ENCODE results near the gene PCGF3. TPM values are rescaled to one million over a fixed set of nuclear protein-coding genes. Genes with fewer than 3 reads are reported as not detected.

The PCGF3 gene
- total and polyA plus RNA-seq, 10 of the 15 experiments (the other 5 are each of a cell fraction or from before 2014, with no cell fraction given): 2.2 to 43.8 (median 15.9) TPM

GRCh38 chr4:788636-789297, 83.1 kb downstream of the PCGF3 start:
- in situ Hi-C loops (cut with MboI) (no loop called here), intact Hi-C loops (cut with micrococcal nuclease; ENCODE audit: unreplicated experiment) (no loop called here)
- no peaks in the 10 kb centered on the region for H3K9me3 ChIP-seq (replicated peaks; ENCODE audit: control insufficient read depth, insufficient read depth, low read length)
- 57% methylated on average over 18 of the region's 18 CpGs for WGBS (ENCODE audit: insufficient coverage, insufficient replicate concordance, low lambda C conversion rate, missing lambda C conversion rate)
- ATAC-seq (no peak), DNase-seq (ENCODE audit: low read depth, low spot score) (no peak), FAIRE-seq (no peak)
- SMC1A ChIA-PET (ENCODE audit: uncharacterized antibody, unreplicated experiment): no interaction called here
- CTCF ChIA-PET: no interaction called here
- H3K36me3 ChIP-seq (ENCODE audit: control insufficient read depth in 2 of 2, insufficient read depth in 2 of 2, low read length in 1 of 2): no peaks in the 10 kb centered on the region
- TF ChIP-seq ETV6 (conservative IDR thresholded peaks at IDR 0.05 in 1 of 2, IDR thresholded peaks at IDR 0.05 in 1 of 2; ENCODE audit: borderline replicate concordance in 1 of 2, low read depth in 1 of 2) (no peak), TCF7 (IDR thresholded peaks at IDR 0.05; ENCODE audit: borderline replicate concordance) (no peak), WRNIP1 (IDR thresholded peaks at IDR 0.05; ENCODE audit: borderline replicate concordance, low read depth, low read length) (no peak), HDAC2 (IDR thresholded peaks at IDR 0.05) (no peak), POLR2AphosphoS5 (IDR thresholded peaks at IDR 0.05; ENCODE audit: low read length) (no peak), ATF2 (IDR thresholded peaks at IDR 0.05; ENCODE audit: low read length) (no peak), SREBF2 (IDR thresholded peaks at IDR 0.05; ENCODE audit: low read length) (no peak), SREBF1 (IDR thresholded peaks at IDR 0.05; ENCODE audit: low read length) (no peak), ATF7 (IDR thresholded peaks at IDR 0.05; ENCODE audit: low read depth) (no peak), YBX1 (IDR thresholded peaks at IDR 0.05) (no peak), ZNF274 (IDR thresholded peaks at IDR 0.05; ENCODE audit: insufficient read depth, insufficient read length) (no peak), CHD1 (IDR thresholded peaks at IDR 0.05; ENCODE audit: low read depth, low read length) (no peak), ZNF24 (IDR thresholded peaks at IDR 0.05) (no peak), NR2C2 (IDR thresholded peaks at IDR 0.05; ENCODE audit: borderline replicate concordance, control insufficient read depth, insufficient read length, low read depth) (no peak)
- no peak overlapping the region for H3K9ac ChIP-seq (ENCODE audit: control insufficient read depth, insufficient read depth, low read length)
- H3K79me2 ChIP-seq (ENCODE audit: control insufficient read depth, insufficient read depth, low read length): no peaks in the 10 kb centered on the region
- RAD21 ChIA-PET (ENCODE audit: unreplicated experiment): no interaction called here
- H3K27ac ChIP-seq (ENCODE audit: control insufficient read depth, insufficient read depth): no peak overlapping the region
- no peak overlapping the region for H2AFZ ChIP-seq (ENCODE audit: control insufficient read depth, low read depth, low read length)
- no peaks in the 10 kb centered on the region for H4K20me1 ChIP-seq (ENCODE audit: control insufficient read depth, insufficient read depth)
- H3K4me1 ChIP-seq (ENCODE audit: control insufficient read depth, insufficient read depth, low read length): peaks cover 23% of the 10 kb centered on the region
- BruUV-seq (replicated peaks): no TSS peak
- no peak overlapping the region for H3K4me3 ChIP-seq
- POLR2A ChIA-PET: no interaction called here
- H3K27me3 ChIP-seq (replicated peaks in 1 of 2; ENCODE audit: control insufficient read depth in 2 of 2, insufficient read depth in 2 of 2, low read length in 1 of 2): peaks cover 0 to 6% of the 10 kb centered on the region in 2 experiments; a peak in 2 of 4 replicates
- no peak overlapping the region for H3K4me2 ChIP-seq (ENCODE audit: control insufficient read depth, insufficient read depth)

Measured in GM12878 (cell line).